WTC11 (cell line): ENCODE results near the gene TOP2A. TPM values are rescaled to one million over a fixed set of nuclear protein-coding genes. Genes with fewer than 3 reads are reported as not detected.
A peak's percentile ranks its signal among the peaks of the same experiment; 100 is the strongest.

Experiments
- ATAC-seq: fragments of 200-7000 bp; cut with Tn5 transposase; 2 replicates; pipeline ENCODE4 v1.10.0; 2021; ENCODE audit warnings: mild to moderate bottlenecking, moderate library complexity
- CTCF ChIA-PET: fragments of 300-600 bp; sonication (Branson Sonifier 250); formaldehyde crosslinking; loops from one replicate; lab custom pipeline; 2021; ENCODE audit warnings: antibody characterized with exemption; lab: Charles Lee
- POLR2A ChIA-PET: fragments of 350-600 bp; sonication (Branson Sonifier 250); formaldehyde crosslinking; loops from one replicate; lab custom pipeline; 2021; ENCODE audit warnings: antibody characterized with exemption; lab: Charles Lee
- DNase-seq: peaks from one replicate; pipeline ENCODE4 v3.0.0; 2021; ENCODE audit warnings: low spot score
- H3K27ac Mint-ChIP-seq: 2 replicates; pipeline ENCODE4 v1.8.0; 2021; ENCODE audit warnings: mixed read lengths
- H3K27me3 Mint-ChIP-seq: 2 replicates; pipeline ENCODE4 v1.8.0; 2021; ENCODE audit warnings: low read depth, mild to moderate bottlenecking, moderate library complexity, mixed read lengths
- H3K36me3 Mint-ChIP-seq: 2 replicates; pipeline ENCODE4 v1.8.0; 2021; ENCODE audit warnings: mixed read lengths
- H3K4me1 Mint-ChIP-seq: 2 replicates; pipeline ENCODE4 v1.8.0; 2022; ENCODE audit warnings: mixed read lengths
- H3K4me3 Mint-ChIP-seq: 2 replicates; pipeline ENCODE4 v1.8.0; 2021; ENCODE audit warnings: mild to moderate bottlenecking, moderate library complexity, mixed read lengths
- H3K9me3 Mint-ChIP-seq: 2 replicates; pipeline ENCODE4 v1.8.0; 2021; ENCODE audit warnings: mixed read lengths
- GABPB1 ChIP-seq: sonication (generic); formaldehyde crosslinking; IDR thresholded peaks from 2 replicates; pipeline ENCODE4 v1.8.1; 2023; ENCODE audit warnings: mild to moderate bottlenecking, missing genetic modification reagents
- GTF2I ChIP-seq: fragments of 250-450 bp; sonication (Bioruptor Pico); conservative IDR thresholded peaks from 2 replicates; pipeline ENCODE4 v1.4.0; 2021; ENCODE audit warnings: mild to moderate bottlenecking
- IRF2 ChIP-seq: sonication (generic); formaldehyde crosslinking; IDR thresholded peaks from 2 replicates; pipeline ENCODE4 v1.8.0; 2022; ENCODE audit warnings: low read depth, missing genetic modification reagents, borderline replicate concordance
- KAT7 ChIP-seq: sonication (generic); formaldehyde crosslinking; IDR thresholded peaks from 2 replicates; pipeline ENCODE4 v1.8.1; 2023; ENCODE audit warnings: missing genetic modification reagents, mild to moderate bottlenecking, borderline replicate concordance
- MYBL2 ChIP-seq: sonication (generic); formaldehyde crosslinking; IDR thresholded peaks from 2 replicates; pipeline ENCODE4 v1.8.1; 2023; ENCODE audit warnings: mild to moderate bottlenecking, moderate library complexity, missing genetic modification reagents
- PRDM15 ChIP-seq: sonication (generic); formaldehyde crosslinking; IDR thresholded peaks from 2 replicates; pipeline ENCODE4 v1.8.0; 2022; ENCODE audit warnings: missing genetic modification reagents
- PREB ChIP-seq: sonication (generic); formaldehyde crosslinking; IDR thresholded peaks from 2 replicates; pipeline ENCODE4 v1.8.1; 2022; ENCODE audit warnings: mild to moderate bottlenecking, missing genetic modification reagents, moderate library complexity, borderline replicate concordance
- RORB ChIP-seq: fragments of 250-450 bp; sonication (Bioruptor Pico); IDR thresholded peaks from 2 replicates; pipeline ENCODE4 v1.9.0; 2021; ENCODE audit warnings: mild to moderate bottlenecking
- SP1 ChIP-seq: sonication (generic); formaldehyde crosslinking; conservative IDR thresholded peaks from 2 replicates; pipeline ENCODE4 v1.8.1; 2022; ENCODE audit warnings: missing genetic modification reagents
- ZNF121 ChIP-seq: sonication (generic); formaldehyde crosslinking; IDR thresholded peaks from 2 replicates; pipeline ENCODE4 v1.8.0; 2023; ENCODE audit warnings: missing genetic modification reagents
- ZNF396 ChIP-seq: fragments of 250-450 bp; sonication (Bioruptor Pico); IDR thresholded peaks from 2 replicates; pipeline ENCODE4 v1.8.0; 2021; ENCODE audit warnings: mild to moderate bottlenecking, moderate library complexity, borderline replicate concordance
- total RNA-seq: library from RNA; stranded (reverse); gene quantifications from 3 replicates; pipeline ENCODE4 v1.2.3, GENCODE V29; 2021
- TF ChIP-seq, protein P1 (sequence below): sonication (generic); formaldehyde crosslinking; IDR thresholded peaks from 2 replicates; pipeline ENCODE4 v1.8.1; 2022; ENCODE audit warnings: mild to moderate bottlenecking, moderate library complexity, missing genetic modification reagents

TOP2A gene
- total RNA-seq, 1 experiment from 2014 or later = 307 TPM

- TF ChIP-seq GTF2I (CRISPR knock-in tag) (0 out of 2 replicates have a peak, but pooled peaks have one; percentile 10), MYBL2 (peak; percentile 53; the same call in 1 of the 2 replicates), PRDM15 (CRISPR knock-in tag) (peak; percentile 98), ZNF396 (0 out of 2 replicates have a peak, but pooled peaks have one; percentile 16), SP1 (CRISPR knock-in tag) (peak; percentile 30; the same call in 1 of the 2 replicates), KAT7 (CRISPR knock-in tag) (no peak), RORB (CRISPR knock-in tag) (no peak)
- H3K9me3 Mint-ChIP-seq = peaks cover 5% of the 10 kb centered on the region
- peaks cover 4% of the 10 kb centered on the region; the same call in 1 of the 2 replicates for H3K36me3 Mint-ChIP-seq
- H3K4me1 Mint-ChIP-seq = peaks cover 49% of the 10 kb centered on the region
- peak overlapping the region; percentile 51 for H3K4me3 Mint-ChIP-seq
- peak overlapping the region; percentile 91 for H3K27ac Mint-ChIP-seq
- CTCF ChIA-PET = interaction anchor here (0.6 to 8.7 kb wide), 19 partner anchors 10 to 388 kb away, joined by 3 to 125 read pairs (median 6); partner anchors contain the start of gene IGFBP4
- H3K27me3 Mint-ChIP-seq = no peaks in the 10 kb centered on the region; the same call in 1 of the 2 replicates
- DNase-seq (peak; percentile 67), ATAC-seq (peak; percentile 80)
- POLR2A ChIA-PET = no interaction called here
These were observed 5.4 kb upstream of the TOP2A start for GRCh38 chr17:40422990-40423633.

DNA sequence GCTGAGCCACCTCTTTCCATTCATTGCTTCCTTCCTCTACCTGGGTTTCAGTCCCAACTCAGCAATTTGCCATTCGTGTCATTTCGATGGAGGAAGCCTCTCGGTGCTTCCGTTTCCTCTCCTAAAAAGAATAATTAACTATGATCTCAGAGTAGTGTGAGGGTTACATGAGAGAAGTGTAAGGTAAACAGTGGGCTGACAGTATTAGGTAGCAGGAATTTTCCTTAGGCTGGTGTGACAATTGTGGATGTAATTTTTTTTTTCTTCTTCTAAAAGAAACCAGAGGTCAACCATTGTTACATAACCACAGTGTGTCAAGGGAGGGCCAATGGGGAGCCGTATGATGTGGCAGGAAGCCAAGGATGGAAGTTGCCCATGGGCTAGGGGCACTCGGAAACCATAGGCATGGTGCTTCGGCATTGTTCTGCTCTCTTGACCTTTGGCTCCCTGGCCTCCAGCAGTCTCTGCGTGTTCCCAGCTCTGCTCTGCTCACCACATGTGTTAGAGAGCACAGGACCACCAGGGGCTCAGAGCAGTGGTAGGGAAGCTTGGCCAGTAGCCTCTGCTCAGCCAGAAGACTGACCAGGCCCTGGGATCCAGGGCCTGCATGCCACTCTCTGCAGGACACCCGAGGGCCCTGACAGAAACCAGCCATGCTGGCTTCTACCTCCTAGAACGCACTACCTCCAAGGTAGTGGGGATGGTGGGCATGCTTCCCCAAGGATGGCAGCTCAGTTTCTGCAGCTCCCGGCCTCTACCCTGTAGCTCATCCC is 2.0 kb upstream of the TOP2A start:
- Mint-ChIP-seq H3K4me3 (no peak overlapping the region), H3K36me3 (peaks cover 18% of the 10 kb centered on the region), H3K27me3 (no peaks in the 10 kb centered on the region; the same call in 1 of the 2 replicates), H3K4me1 (peaks cover 53% of the 10 kb centered on the region), H3K9me3 (no peaks in the 10 kb centered on the region), H3K27ac (peak overlapping the region; percentile 41)
- no peak for ATAC-seq
- no peak for TF ChIP-seq PREB (CRISPR knock-in tag)
- TF ChIP-seq, protein P1, sequence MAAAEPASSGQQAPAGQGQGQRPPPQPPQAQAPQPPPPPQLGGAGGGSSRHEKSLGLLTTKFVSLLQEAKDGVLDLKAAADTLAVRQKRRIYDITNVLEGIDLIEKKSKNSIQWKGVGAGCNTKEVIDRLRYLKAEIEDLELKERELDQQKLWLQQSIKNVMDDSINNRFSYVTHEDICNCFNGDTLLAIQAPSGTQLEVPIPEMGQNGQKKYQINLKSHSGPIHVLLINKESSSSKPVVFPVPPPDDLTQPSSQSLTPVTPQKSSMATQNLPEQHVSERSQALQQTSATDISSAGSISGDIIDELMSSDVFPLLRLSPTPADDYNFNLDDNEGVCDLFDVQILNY = no peak
- peak; percentile 43; the same call in 1 of the 2 replicates for TF ChIP-seq GABPB1 (CRISPR knock-in tag)
- ChIA-PET POLR2A (no interaction called here), CTCF (interaction anchor here (0.7 to 8.7 kb wide), 4 partner anchors 22 to 141 kb away, joined by 4 to 125 read pairs (median 8); no protein-coding TSS in a partner anchor)
- DNase-seq = no peak

DNA sequence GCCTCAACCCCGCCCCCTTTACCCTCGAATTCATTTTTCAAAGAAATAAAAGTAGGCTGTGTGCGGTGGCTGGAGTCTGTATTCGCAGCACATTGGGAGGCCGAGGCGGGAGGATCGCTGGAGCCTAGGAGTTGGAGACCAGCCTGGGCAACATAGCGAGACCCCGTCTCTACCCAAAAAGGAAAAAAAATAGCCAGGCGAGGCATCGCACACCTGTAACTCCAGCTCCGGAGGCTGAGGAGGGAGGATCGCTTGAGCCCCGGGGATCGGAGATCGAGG is 671 bp upstream of the TOP2A start:
- H3K27me3 Mint-ChIP-seq = no peaks in the 10 kb centered on the region; the same call in 1 of the 2 replicates
- ATAC-seq = no peak; the same call in 1 of the 2 replicates

More for the DNA sequence above, 671 bp upstream of the TOP2A start:
- Mint-ChIP-seq H3K36me3 (peaks cover 27% of the 10 kb centered on the region), H3K4me3 (peak overlapping the region; percentile 97), H3K9me3 (no peaks in the 10 kb centered on the region), H3K4me1 (peaks cover 47% of the 10 kb centered on the region), H3K27ac (peak overlapping the region; percentile 84)
- ChIA-PET CTCF (interaction anchor here (0.6 to 8.7 kb wide), 19 partner anchors 8 to 305 kb away, joined by 3 to 125 read pairs (median 7); partner anchors contain the start of genes GJD3 and IGFBP4), POLR2A (interaction anchor here (0.9 to 1.5 kb wide), 3 partner anchors 13 to 115 kb away, joined by 4 to 7 read pairs (median 6); no protein-coding TSS in a partner anchor)
- TF ChIP-seq IRF2 (CRISPR knock-in tag) (no peak), ZNF121 (CRISPR knock-in tag) (peak; percentile 98)
- DNase-seq = peak; percentile 33
